CD14-positive monocyte (primary cell): ENCODE measurements around the gene APOC3. TPM values are rescaled to one million over a fixed set of nuclear protein-coding genes. Genes with fewer than 3 reads are reported as not detected.
"Not testable (repeated sequence)": the region's sequence is repeated elsewhere in the genome, so short reads cannot be mapped to it uniquely, and the experiment has no call there.

ENCODE experiments used
- DNase-seq, 3 donors: peaks; one replicate each; pipeline ENCODE4 v3.0.0-alpha.2; 2011 to 2022
- H2AFZ ChIP-seq: 2 replicates; pipeline ENCODE4 v1.6.0; 2012; ENCODE audit warnings: mild to moderate bottlenecking, low read depth, low read length, inconsistent platforms; ENCODE audit not compliant: insufficient read depth, poor library complexity, severe bottlenecking
- H3K27ac ChIP-seq, 2 donors: 1 replicate in 1 of 2; 2 replicates in 1 of 2; pipeline ENCODE4 v1.5.1; 2012 to 2013; ENCODE audit warnings: low read length in 2 of 2, control low read depth in 1 of 2, inconsistent platforms in 1 of 2, low read depth in 1 of 2, mild to moderate bottlenecking in 1 of 2
- H3K27me3 ChIP-seq, 2 donors: one replicate each; pipeline versions ENCODE4 v1.6.0 to v1.6.1; 2011 to 2013; ENCODE audit warnings: low read length in 2 of 2; ENCODE audit not compliant: control insufficient read depth in 2 of 2, insufficient read depth in 2 of 2
- H3K36me3 ChIP-seq, 2 donors: replicated peaks in 1 of 2; 1 replicate in 1 of 2; 2 replicates in 1 of 2; pipeline versions ENCODE4 v1.5.1 to v1.6.1; 2012 to 2013; ENCODE audit warnings: low read length in 2 of 2, control low read depth in 1 of 2, inconsistent platforms in 1 of 2, mild to moderate bottlenecking in 1 of 2; ENCODE audit not compliant: insufficient read depth in 2 of 2, control insufficient read depth in 1 of 2
- H3K4me1 ChIP-seq, 2 donors: 1 replicate in 1 of 2; 2 replicates in 1 of 2; pipeline versions ENCODE4 v1.5.1 to v1.6.1; 2012 to 2013; ENCODE audit warnings: low read length in 2 of 2, control low read depth in 1 of 2, inconsistent platforms in 1 of 2, mild to moderate bottlenecking in 1 of 2, moderate library complexity in 1 of 2; ENCODE audit not compliant: insufficient read depth in 2 of 2, control insufficient read depth in 1 of 2
- H3K4me2 ChIP-seq: replicated peaks from 2 replicates; pipeline ENCODE3; 2012; ENCODE audit warnings: low read length, moderate library complexity, mild to moderate bottlenecking; ENCODE audit not compliant: poor library complexity, severe bottlenecking; ENCODE audit errors: extremely low read depth
- H3K4me3 ChIP-seq, 3 experiments: fragments of 200-600 bp in 1 of 3; sonication (generic) in 1 of 3; replicated peaks in 1 of 3; 1 replicate in 2 of 3; 2 replicates in 1 of 3; pipeline ENCODE4 v1.5.1; 2011 to 2013; ENCODE audit warnings: low read length in 3 of 3, mild to moderate bottlenecking in 3 of 3, control low read depth in 2 of 3, low read depth in 2 of 3, inconsistent platforms in 1 of 3, moderate library complexity in 1 of 3
- H3K79me2 ChIP-seq: 2 replicates; pipeline ENCODE4 v1.6.0; 2012; ENCODE audit warnings: mild to moderate bottlenecking, control low read depth, inconsistent platforms, low read length, moderate library complexity; ENCODE audit not compliant: insufficient read depth
- H3K9ac ChIP-seq: 2 replicates; pipeline ENCODE4 v1.6.0; 2017; ENCODE audit warnings: low read length, mild to moderate bottlenecking; ENCODE audit not compliant: insufficient read depth, poor library complexity, severe bottlenecking
- H3K9me3 ChIP-seq, 2 donors: replicated peaks in 1 of 2; 1 replicate in 1 of 2; 2 replicates in 1 of 2; pipeline versions ENCODE4 v1.5.1 to v1.6.1; 2012 to 2013; ENCODE audit warnings: low read length in 2 of 2, control low read depth in 1 of 2; ENCODE audit not compliant: control insufficient read depth in 1 of 2, insufficient read depth in 1 of 2
- H4K20me1 ChIP-seq: 2 replicates; pipeline ENCODE4 v1.6.0; 2012; ENCODE audit warnings: mild to moderate bottlenecking, low read length, control low read depth, moderate library complexity; ENCODE audit not compliant: insufficient read depth
- H3K27ac Mint-ChIP-seq, 7 donors: one replicate each; pipeline ENCODE4 v1.8.0; 2020; ENCODE audit warnings: mild to moderate bottlenecking in 7 of 7, mixed read lengths in 7 of 7, moderate library complexity in 6 of 7, inconsistent platforms in 2 of 7
- H3K27me3 Mint-ChIP-seq, 3 donors: one replicate each; pipeline ENCODE4 v1.8.0; 2021 to 2022; ENCODE audit warnings: low read depth in 3 of 3, mild to moderate bottlenecking in 3 of 3, mixed read lengths in 3 of 3, moderate library complexity in 3 of 3, inconsistent platforms in 1 of 3
- H3K36me3 Mint-ChIP-seq, 2 donors: one replicate each; pipeline ENCODE4 v1.8.0; 2020; ENCODE audit warnings: mixed read lengths in 2 of 2, inconsistent platforms in 1 of 2, mild to moderate bottlenecking in 1 of 2
- H3K4me1 Mint-ChIP-seq: one replicate; pipeline ENCODE4 v1.8.0; 2020; ENCODE audit warnings: mild to moderate bottlenecking, mixed read lengths
- H3K4me3 Mint-ChIP-seq, 2 donors: one replicate each; pipeline ENCODE4 v1.8.0; 2020; ENCODE audit warnings: mild to moderate bottlenecking in 2 of 2, mixed read lengths in 2 of 2, moderate library complexity in 1 of 2
- H3K9me3 Mint-ChIP-seq, 7 donors: one replicate each; pipeline ENCODE4 v1.8.0; 2020 to 2022; ENCODE audit warnings: mixed read lengths in 7 of 7, mild to moderate bottlenecking in 6 of 7, moderate library complexity in 6 of 7, inconsistent platforms in 2 of 7
- WGBS: methylation state at CpG from one replicate; pipeline ENCODE4 v1.1.5; 2013; ENCODE audit warnings: missing lambda C conversion rate; ENCODE audit not compliant: insufficient coverage; 5-methylcytosine and 5-hydroxymethylcytosine counted together
- intact Hi-C, 2 donors: fragments of 100-400 bp; cut with micrococcal nuclease; formaldehyde crosslinking; loops; one replicate each; pipeline versions ENCODE4 v1.15.0 to v1.15.1; 2023
- polyA plus RNA-seq, 3 donors: library from polyadenylated mRNA; depleted of rRNA in 1 of 3; unstranded in 2 of 3; stranded (reverse) in 1 of 3; fragments of 300-500 nt in 2 of 3; fragments of >200 nt in 1 of 3; fragmentation: Illumina TruSeq in 2 of 3; gene quantifications; 1 replicate in 2 of 3; 2 replicates in 1 of 3; pipeline ENCODE4 v1.2.3, GENCODE V29; 2012 to 2021
- TF ChIP-seq, protein P1 (sequence below): fragments of 200-600 bp; IDR thresholded peaks from one replicate; pipeline ENCODE4 v1.8.0; 2022; ENCODE audit warnings: antibody characterized with exemption, mild to moderate bottlenecking

The APOC3 gene
- polyA plus RNA-seq, 3 donors = not detected

DNA sequence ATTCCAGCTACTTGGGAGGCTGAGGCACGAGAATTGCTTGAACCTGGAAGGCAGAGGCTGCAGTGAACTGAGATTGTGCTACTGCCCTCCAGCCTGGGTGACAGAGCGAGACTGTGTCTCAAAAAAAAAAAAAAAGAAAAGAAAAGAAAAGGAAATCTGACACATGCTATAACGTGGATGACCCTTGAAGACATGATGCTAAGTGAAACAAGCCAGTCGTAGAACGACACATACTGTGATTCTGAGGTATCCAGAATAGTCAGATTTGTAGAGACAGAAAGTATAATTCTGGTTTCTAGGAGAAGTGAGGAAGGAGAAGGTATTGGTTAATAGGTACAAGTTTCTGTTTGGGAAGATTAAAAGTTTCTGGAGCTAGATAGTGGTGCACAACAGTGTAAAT, 31.3 kb upstream of the APOC3 start:
- DNase-seq = no peak
- Histone ChIP-seq H3K4me2 (no peak overlapping the region), H3K27me3 (no peaks in the 10 kb centered on the region), H4K20me1 (no peaks in the 10 kb centered on the region), H3K4me1 (no peaks in the 10 kb centered on the region), H3K27ac (no peak overlapping the region), H3K9ac (no peak overlapping the region), H3K79me2 (no peaks in the 10 kb centered on the region), H3K9me3 (no peaks in the 10 kb centered on the region), H2AFZ (no peak overlapping the region), H3K36me3 (no peaks in the 10 kb centered on the region), H3K4me3 (no peak overlapping the region)
- Mint-ChIP-seq H3K27me3 (peaks cover 0 to 6% (median 0%) of the 10 kb centered on the region in 3 donors), H3K4me3 (peak overlapping the region in 1 of 2 donors; percentile 6), H3K27ac (no peak overlapping the region), H3K9me3 (peaks cover 0 to 2% (median 0%) of the 10 kb centered on the region in 7 donors), H3K4me1 (peaks cover 2% of the 10 kb centered on the region), H3K36me3 (no peaks in the 10 kb centered on the region)
- TF ChIP-seq, protein P1, sequence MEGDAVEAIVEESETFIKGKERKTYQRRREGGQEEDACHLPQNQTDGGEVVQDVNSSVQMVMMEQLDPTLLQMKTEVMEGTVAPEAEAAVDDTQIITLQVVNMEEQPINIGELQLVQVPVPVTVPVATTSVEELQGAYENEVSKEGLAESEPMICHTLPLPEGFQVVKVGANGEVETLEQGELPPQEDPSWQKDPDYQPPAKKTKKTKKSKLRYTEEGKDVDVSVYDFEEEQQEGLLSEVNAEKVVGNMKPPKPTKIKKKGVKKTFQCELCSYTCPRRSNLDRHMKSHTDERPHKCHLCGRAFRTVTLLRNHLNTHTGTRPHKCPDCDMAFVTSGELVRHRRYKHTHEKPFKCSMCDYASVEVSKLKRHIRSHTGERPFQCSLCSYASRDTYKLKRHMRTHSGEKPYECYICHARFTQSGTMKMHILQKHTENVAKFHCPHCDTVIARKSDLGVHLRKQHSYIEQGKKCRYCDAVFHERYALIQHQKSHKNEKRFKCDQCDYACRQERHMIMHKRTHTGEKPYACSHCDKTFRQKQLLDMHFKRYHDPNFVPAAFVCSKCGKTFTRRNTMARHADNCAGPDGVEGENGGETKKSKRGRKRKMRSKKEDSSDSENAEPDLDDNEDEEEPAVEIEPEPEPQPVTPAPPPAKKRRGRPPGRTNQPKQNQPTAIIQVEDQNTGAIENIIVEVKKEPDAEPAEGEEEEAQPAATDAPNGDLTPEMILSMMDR = no peak
- intact Hi-C loops = loop anchor here in 1 of 2 donors (5.0 kb wide), 1 partner anchor 309 kb away; no protein-coding TSS in a partner anchor
- 84% methylated on average over 5 of the region's 5 CpGs for WGBS

DNA sequence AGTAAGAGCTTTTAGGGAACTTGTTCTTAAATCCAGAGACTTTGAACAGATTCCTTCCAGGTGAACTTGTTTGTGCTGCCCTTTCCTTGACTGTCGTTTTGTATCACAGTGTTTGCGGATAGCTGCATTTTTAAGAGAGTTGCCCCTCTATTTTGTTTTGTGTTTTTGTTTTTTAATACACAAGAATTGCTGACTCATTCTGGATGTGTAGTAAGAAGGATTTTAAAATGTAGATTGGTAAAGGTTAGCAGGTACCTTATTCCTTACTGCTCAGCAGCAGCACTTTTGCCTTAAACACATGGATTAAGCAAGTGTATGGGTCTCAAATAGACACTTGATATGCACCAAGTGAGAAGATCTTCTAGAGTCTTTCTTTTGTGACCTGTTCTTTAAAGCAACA, 29.1 kb upstream of the APOC3 start:
- DNase-seq = no peak
- Histone ChIP-seq H3K27me3 (no peaks in the 10 kb centered on the region), H3K9ac (no peak overlapping the region), H4K20me1 (no peaks in the 10 kb centered on the region), H3K79me2 (no peaks in the 10 kb centered on the region), H3K4me1 (no peaks in the 10 kb centered on the region), H3K9me3 (no peaks in the 10 kb centered on the region), H3K27ac (no peak overlapping the region), H2AFZ (no peak overlapping the region), H3K36me3 (no peaks in the 10 kb centered on the region), H3K4me3 (no peak overlapping the region), H3K4me2 (no peak overlapping the region)
- H3K36me3 Mint-ChIP-seq = no peaks in the 10 kb centered on the region
- H3K4me1 Mint-ChIP-seq = no peaks in the 10 kb centered on the region
- H3K27me3 Mint-ChIP-seq = peaks cover 0 to 6% (median 1%) of the 10 kb centered on the region in 3 donors
- intact Hi-C loops = no loop called here
- H3K27ac Mint-ChIP-seq = no peak overlapping the region
- TF ChIP-seq, protein P1 = no peak
- WGBS = no CpG with 5 or more reads among the region's 2 CpGs
- H3K4me3 Mint-ChIP-seq = no peak overlapping the region
- H3K9me3 Mint-ChIP-seq = peaks cover 0 to 2% (median 0%) of the 10 kb centered on the region in 7 donors

DNA sequence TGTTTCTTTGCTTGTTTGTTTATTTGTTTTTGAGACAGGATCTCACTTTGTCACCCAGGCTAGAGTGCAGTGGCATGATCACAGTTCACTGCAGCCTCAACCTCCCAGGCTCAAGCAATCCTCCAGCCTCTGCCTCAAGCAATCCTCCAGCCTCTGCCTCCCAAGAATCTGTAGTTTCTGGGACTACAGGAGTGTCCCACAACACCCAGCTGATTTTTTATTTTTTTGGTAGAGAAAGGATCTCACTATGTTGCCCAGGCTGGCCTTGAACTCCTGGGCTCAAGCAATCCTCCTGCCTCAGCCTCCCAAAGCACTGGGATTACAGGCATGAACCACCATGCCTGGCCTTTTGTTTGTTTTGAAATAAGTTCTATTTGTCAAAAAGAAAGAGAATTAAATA, 28.0 kb upstream of the APOC3 start:
- H4K20me1 ChIP-seq, H3K27ac Mint-ChIP-seq, DNase-seq, H3K9me3 Mint-ChIP-seq, H3K36me3 ChIP-seq, H3K27ac ChIP-seq, H3K27me3 ChIP-seq, H3K9ac ChIP-seq, H3K4me1 Mint-ChIP-seq, H3K4me3 ChIP-seq, H3K4me2 ChIP-seq, H3K79me2 ChIP-seq, H3K36me3 Mint-ChIP-seq, H3K9me3 ChIP-seq, intact Hi-C loops, H3K4me3 Mint-ChIP-seq, H3K4me1 ChIP-seq, H3K27me3 Mint-ChIP-seq, H2AFZ ChIP-seq: not testable (repeated sequence)
